Measurements from ENCODE around the gene CFAP74. TPM values are rescaled to one million over a fixed set of nuclear protein-coding genes. Genes with fewer than 3 reads are reported as not detected.
A peak's percentile ranks its signal among the peaks of the same experiment; 100 is the strongest.

CFAP74 gene
- total RNA-seq, 4 donors from 2014 or later, result not detected

DNA sequence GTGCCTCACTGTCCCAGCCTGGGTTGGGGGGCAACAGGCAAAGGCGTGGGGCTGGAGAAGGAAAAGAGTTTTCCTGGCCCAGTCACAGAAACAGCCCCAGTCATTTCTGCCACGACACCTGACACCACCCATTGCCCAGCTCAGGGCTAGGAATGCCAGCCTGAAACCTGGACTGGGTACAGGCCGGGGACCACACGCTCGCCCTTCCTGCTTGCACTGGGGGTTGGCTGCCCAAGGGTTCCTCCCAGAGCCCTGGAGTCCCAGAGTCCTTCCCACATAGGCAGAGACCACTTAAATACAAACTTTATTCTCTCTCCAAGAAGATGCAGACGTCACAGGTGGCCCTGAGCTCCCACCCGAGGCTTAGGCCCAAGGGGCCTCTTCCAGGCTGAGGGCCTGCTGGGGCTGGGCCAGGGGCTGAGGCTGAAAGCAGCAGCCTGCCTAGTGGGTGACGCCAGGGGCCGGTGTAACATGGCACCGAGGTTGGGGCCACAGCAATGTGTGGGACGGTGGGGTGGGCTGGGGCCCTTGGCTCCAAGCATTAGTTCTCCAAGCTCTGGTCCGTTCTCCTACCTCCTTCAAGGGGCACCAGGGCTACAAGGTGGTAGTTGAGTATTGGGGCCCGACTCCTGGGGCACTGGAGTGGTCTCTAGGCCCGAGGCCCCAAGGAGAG lies 86.1 kb downstream of the CFAP74 start:
- intact Hi-C loops (cut with DNase I; ENCODE audit: low total_unique reads), result loop anchor here (5.0 to 10.0 kb wide), 2 partner anchors 277 to 1985 kb away; partner anchors contain the start of genes C1orf174 and FAAP20
- in situ Hi-C loops (cut with MboI; ENCODE audit: low sequenced_read_pairs in 4 of 4), result no loop called here
- Histone ChIP-seq H3K27ac (peak overlapping the region; percentile 80 to 98 (median 93)), H3K9me3 (no peaks in the 10 kb centered on the region), H3K4me3 (peak overlapping the region in 3 of 4 donors; percentile 1 to 64 (median 53)), H3K27me3 (no peaks in the 10 kb centered on the region), H3K4me1 (peaks cover 31 to 53% of the 10 kb centered on the region in 2 donors), H3K36me3 (no peaks in the 10 kb centered on the region)
- ATAC-seq (peak; percentile 14 to 34), DNase-seq (peak in 1 of 2 donors; percentile 72)
- TF ChIP-seq, protein P1, sequence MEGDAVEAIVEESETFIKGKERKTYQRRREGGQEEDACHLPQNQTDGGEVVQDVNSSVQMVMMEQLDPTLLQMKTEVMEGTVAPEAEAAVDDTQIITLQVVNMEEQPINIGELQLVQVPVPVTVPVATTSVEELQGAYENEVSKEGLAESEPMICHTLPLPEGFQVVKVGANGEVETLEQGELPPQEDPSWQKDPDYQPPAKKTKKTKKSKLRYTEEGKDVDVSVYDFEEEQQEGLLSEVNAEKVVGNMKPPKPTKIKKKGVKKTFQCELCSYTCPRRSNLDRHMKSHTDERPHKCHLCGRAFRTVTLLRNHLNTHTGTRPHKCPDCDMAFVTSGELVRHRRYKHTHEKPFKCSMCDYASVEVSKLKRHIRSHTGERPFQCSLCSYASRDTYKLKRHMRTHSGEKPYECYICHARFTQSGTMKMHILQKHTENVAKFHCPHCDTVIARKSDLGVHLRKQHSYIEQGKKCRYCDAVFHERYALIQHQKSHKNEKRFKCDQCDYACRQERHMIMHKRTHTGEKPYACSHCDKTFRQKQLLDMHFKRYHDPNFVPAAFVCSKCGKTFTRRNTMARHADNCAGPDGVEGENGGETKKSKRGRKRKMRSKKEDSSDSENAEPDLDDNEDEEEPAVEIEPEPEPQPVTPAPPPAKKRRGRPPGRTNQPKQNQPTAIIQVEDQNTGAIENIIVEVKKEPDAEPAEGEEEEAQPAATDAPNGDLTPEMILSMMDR (IDR thresholded peaks at IDR 0.05 in 4 of 5, conservative IDR thresholded peaks at IDR 0.05 in 1 of 5), result no peak
- TF ChIP-seq POLR2A (IDR thresholded peaks at IDR 0.05), result no peak

DNA sequence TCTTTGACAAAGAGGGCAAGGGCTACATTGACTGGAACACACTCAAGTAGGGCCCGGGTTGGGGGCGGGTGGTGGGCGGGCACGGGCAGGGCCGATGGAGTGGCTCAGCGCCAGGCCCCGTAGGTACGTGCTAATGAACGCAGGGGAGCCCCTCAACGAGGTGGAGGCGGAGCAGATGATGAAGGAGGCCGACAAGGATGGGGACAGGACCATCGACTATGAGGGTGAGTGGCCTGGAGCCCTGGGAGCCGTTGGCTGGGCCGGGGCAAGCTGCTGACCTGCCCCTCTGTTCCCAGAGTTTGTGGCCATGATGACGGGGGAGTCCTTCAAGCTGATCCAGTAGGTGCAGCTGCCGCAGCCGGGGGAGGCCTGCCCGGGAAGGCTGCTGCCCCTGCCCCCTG lies 86.7 kb downstream of the CFAP74 start:
- H3K36me3 ChIP-seq, result no peaks in the 10 kb centered on the region
- no peaks in the 10 kb centered on the region for H3K9me3 ChIP-seq
- H3K4me3 ChIP-seq, result peak overlapping the region in 1 of 4 donors; percentile 7
- no peaks in the 10 kb centered on the region for H3K27me3 ChIP-seq
- peak overlapping the region; percentile 80 to 98 (median 93) for H3K27ac ChIP-seq
- intact Hi-C loops (cut with DNase I; ENCODE audit: low total_unique reads), result loop anchor here (5.0 to 10.0 kb wide), 2 partner anchors 278 to 1985 kb away; partner anchors contain the start of genes C1orf174 and FAAP20
- no peak for TF ChIP-seq POLR2A (IDR thresholded peaks at IDR 0.05)
- TF ChIP-seq, protein P1 (IDR thresholded peaks at IDR 0.05 in 4 of 5, conservative IDR thresholded peaks at IDR 0.05 in 1 of 5), result no peak
- peaks cover 31 to 53% of the 10 kb centered on the region in 2 donors for H3K4me1 ChIP-seq
- in situ Hi-C loops (cut with MboI; ENCODE audit: low sequenced_read_pairs in 4 of 4), result no loop called here
- no peak for ATAC-seq
- DNase-seq, result no peak

DNA sequence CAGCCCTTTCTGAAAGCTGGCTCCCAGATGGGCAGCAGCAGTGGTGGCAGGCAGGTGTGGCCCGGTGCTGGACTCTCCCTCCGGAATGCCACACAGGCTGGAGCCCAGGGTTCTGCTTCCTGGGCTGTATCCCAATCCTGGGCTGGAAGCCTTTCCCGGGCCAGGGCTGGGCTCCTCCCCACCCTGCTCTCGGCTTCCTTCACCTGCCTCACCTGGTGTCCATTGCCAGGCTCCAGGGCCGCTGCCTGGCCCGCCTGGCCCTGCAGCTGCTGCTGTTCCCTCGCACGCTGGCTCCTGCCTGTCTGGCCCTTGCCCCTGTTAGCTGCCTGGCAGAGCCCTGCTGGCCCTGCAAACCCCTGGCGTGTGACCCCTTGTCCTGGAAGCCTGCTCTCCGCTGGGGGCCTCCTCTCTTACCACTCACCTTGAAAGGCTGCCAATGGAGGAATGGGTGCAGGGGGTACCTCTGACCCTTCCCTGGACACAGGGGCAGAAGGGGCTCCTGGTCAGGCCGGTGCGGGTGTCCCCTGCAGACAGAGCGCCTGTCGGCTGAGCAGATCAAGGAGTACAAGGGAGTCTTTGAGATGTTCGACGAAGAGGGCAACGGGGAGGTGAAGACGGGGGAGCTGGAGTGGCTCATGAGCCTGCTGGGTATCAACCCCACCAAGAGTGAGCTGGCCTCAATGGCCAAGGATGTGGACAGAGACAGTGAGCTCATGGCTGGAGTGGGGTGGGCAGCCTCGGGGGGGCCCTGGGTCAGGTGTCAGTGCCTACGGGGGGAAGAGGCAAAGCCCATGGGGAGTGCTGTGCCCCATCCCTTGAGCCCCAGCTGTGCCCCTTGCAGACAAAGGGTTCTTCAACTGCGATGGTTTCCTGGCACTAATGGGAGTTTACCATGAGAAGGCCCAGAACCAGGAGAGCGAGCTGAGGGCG lies 87.4 kb downstream of the CFAP74 start:
- Histone ChIP-seq H3K27ac (peak overlapping the region; percentile 80 to 98 (median 93)), H3K4me3 (no peak overlapping the region), H3K9me3 (no peaks in the 10 kb centered on the region), H3K27me3 (no peaks in the 10 kb centered on the region), H3K36me3 (no peaks in the 10 kb centered on the region), H3K4me1 (peaks cover 31 to 53% of the 10 kb centered on the region in 2 donors)
- TF ChIP-seq, protein P1 (IDR thresholded peaks at IDR 0.05 in 4 of 5, conservative IDR thresholded peaks at IDR 0.05 in 1 of 5), result no peak
- no peak for TF ChIP-seq POLR2A (IDR thresholded peaks at IDR 0.05)
- intact Hi-C loops (cut with DNase I; ENCODE audit: low total_unique reads), result loop anchor here (5.0 to 10.0 kb wide), 2 partner anchors 279 to 1986 kb away; partner anchors contain the start of genes C1orf174 and FAAP20
- in situ Hi-C loops (cut with MboI; ENCODE audit: low sequenced_read_pairs in 4 of 4), result no loop called here
- DNase-seq (no peak), ATAC-seq (no peak)

DNA sequence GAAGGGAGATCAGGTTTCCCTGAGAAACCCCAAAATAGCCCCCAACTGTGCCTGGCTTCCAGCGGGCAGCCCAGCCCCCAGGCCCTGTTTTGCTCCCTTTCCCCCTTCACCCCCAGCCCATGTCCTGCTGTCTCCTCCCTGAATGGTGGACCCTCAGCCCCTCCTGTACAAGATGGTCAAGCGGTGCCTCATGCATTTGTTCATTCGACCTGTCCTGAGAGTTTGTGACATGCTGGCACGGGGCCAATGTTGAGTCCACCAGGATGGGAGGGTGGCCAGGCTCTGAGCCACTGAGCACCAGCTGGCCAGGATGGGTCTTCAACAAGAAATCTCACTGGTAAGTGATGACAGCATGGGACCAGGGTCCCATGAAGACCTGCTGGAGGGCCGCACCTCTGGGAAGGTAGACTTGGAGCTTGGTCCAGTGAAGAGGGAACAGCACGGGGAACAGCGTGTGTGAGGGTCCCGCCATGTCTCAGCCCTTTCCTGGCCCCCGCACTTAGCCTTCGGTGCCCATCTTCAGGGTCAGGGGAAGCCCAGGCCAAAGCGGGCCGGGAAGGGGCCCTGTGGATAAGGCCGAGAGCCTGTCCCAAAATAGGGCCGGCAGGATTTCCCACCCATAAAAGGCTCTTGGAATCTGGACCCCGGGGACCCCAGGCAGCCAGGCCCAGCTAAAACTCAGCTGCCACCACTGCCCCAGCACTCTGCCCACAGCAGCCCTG lies 88.5 kb downstream of the CFAP74 start, which contains the start of gene CALML6:
CALML6 (plus strand) TSS at position 290 of the 722 bp plus-strand sequence; CDS start at position 311, 21 bp downstream.
- no peak for DNase-seq
- H3K27me3 ChIP-seq, result no peaks in the 10 kb centered on the region
- no peak for ATAC-seq
- H3K9me3 ChIP-seq, result no peaks in the 10 kb centered on the region
- no peaks in the 10 kb centered on the region for H3K36me3 ChIP-seq
- intact Hi-C loops (cut with DNase I; ENCODE audit: low total_unique reads), result loop anchor here (5.0 to 10.0 kb wide), 2 partner anchors 280 to 1987 kb away; partner anchors contain the start of genes C1orf174 and FAAP20
- in situ Hi-C loops (cut with MboI; ENCODE audit: low sequenced_read_pairs in 4 of 4), result no loop called here
- TF ChIP-seq, protein P1 (IDR thresholded peaks at IDR 0.05 in 4 of 5, conservative IDR thresholded peaks at IDR 0.05 in 1 of 5), result no peak
- TF ChIP-seq POLR2A (IDR thresholded peaks at IDR 0.05), result no peak
- peaks cover 31 to 53% of the 10 kb centered on the region in 2 donors for H3K4me1 ChIP-seq
- peak within 1 kb of the TSS; percentile 80 to 98 (median 93) for H3K27ac ChIP-seq
- H3K4me3 ChIP-seq, result no peak within 1 kb of the TSS
